22Rv1 (cell line): Measurements from ENCODE around the gene DPF3.

Experiments used
- H3K27ac ChIP-seq: fragments of 450-650 bp; 2 replicates; pipeline ENCODE4 v1.5.1; 2017
- ZFX ChIP-seq: fragments of 450-650 bp; IDR thresholded peaks from 2 replicates; pipeline ENCODE4 v1.6.1; 2017; ENCODE audit warnings: antibody characterized with exemption, borderline replicate concordance
- TF ChIP-seq, protein P1 (sequence below): fragments of 450-650 bp; IDR thresholded peaks from 2 replicates; pipeline ENCODE4 v1.5.1; 2017; ENCODE audit warnings: mild to moderate bottlenecking

The DPF3 gene

DNA sequence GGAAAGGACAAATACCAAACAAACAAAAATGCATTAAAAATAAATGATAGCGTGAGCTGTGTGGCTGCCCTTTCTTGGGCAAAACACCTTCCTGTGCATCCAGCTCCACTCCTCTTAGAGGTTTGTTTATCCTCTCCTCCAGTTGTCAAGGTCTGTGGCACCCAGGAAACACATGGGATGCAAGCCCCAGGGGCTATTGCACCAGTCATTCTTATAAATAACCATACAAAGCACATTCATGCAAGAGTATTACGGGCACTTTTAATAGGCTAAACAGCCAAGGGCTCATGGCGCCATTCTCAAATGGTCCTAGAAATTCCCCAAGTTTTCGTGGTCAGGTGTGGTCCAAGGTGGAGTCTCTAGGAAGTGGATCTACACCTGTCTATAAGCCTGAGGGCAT lies 257.0 kb downstream of the DPF3 start:
- TF ChIP-seq, protein P1, sequence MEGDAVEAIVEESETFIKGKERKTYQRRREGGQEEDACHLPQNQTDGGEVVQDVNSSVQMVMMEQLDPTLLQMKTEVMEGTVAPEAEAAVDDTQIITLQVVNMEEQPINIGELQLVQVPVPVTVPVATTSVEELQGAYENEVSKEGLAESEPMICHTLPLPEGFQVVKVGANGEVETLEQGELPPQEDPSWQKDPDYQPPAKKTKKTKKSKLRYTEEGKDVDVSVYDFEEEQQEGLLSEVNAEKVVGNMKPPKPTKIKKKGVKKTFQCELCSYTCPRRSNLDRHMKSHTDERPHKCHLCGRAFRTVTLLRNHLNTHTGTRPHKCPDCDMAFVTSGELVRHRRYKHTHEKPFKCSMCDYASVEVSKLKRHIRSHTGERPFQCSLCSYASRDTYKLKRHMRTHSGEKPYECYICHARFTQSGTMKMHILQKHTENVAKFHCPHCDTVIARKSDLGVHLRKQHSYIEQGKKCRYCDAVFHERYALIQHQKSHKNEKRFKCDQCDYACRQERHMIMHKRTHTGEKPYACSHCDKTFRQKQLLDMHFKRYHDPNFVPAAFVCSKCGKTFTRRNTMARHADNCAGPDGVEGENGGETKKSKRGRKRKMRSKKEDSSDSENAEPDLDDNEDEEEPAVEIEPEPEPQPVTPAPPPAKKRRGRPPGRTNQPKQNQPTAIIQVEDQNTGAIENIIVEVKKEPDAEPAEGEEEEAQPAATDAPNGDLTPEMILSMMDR = no peak
- no peak for TF ChIP-seq ZFX

DNA sequence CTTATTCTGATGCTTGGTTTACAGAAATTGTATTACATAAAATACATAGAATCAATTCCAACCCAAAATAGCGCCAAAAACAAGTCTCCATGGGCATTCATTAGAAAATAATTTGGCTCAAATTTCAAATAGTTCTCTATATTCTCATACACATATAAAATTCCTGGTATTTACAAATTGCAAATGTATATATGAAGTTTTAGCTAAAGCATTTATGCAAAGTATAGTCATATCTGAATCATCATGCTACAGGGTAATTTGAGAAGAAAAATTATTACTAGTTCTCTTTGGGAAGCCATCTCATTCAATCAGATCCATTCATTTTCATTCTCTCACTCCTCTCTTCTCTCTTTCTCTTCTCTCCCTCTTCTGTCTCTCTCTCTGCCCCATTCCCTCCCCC lies 257.8 kb downstream of the DPF3 start:
- no peak for TF ChIP-seq ZFX
- TF ChIP-seq, protein P1 = no peak
- H3K27ac ChIP-seq = no peak overlapping the region

More for the DNA sequence above, 257.0 kb downstream of the DPF3 start:
- H3K27ac ChIP-seq = no peak overlapping the region

DNA sequence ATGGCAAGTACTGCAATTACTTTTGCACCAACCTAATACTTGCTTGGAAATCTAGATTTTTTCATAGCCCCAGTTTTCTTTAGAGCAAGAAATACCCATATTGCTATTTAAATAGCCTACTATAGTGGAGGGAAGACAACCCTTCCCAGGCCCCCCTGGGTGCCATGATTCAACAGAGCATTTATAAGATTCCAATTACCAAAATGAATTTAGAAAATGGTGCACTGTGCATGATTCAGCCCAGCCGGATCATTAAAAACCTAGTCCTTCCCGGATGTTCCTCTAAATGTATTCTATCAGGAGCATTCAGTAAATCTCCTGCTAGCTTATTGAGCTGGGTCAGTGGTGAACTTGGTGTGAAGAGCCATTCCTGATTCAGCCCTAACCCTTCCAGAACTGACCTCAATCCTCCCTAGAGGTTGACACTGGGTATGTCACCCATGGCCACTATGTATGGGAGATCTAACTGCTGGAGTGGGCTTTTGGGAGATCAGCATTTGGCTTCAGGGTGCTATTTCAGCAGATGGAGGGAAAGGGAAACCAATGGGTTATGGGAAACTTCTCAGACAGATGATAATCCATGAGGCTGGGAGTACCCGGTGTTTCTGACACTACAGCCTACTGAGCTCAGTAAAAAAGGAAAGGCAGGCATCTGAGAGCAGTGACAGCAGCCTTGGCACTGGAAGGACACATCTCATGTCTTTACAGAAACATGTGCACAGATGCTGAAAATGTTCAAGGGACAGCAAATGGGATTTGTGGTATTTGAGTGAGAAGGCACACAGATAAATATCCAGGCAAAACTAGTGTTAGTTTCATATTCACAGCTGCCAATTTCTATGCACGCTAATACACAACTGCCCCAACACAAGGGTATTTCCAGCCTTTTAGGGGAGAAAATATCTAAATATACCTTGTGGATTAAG lies 258.9 kb downstream of the DPF3 start:
- TF ChIP-seq ZFX = no peak
- TF ChIP-seq, protein P1 = no peak
- H3K27ac ChIP-seq = no peak overlapping the region

DNA sequence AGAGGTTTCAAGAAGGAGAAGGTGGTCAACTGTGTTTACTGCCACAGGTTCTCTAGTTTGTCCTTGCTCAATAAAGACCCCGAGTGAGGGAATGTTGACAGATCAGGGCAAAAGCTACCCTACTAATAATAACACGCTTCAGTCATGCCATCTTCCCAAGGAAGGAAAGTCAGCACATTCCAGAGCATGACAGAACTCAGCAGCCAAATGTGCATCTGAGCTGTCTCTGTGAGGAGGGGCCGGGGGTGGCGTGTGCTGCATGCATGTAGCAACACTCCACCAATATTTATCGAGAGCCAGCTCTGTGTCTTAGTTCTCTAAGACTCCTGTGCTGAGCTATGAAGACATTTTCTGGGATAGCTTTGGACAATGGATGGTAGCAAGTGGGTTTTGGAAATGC lies 260.4 kb downstream of the DPF3 start:
- TF ChIP-seq, protein P1 = no peak
- TF ChIP-seq ZFX = no peak
- no peak overlapping the region for H3K27ac ChIP-seq

DNA sequence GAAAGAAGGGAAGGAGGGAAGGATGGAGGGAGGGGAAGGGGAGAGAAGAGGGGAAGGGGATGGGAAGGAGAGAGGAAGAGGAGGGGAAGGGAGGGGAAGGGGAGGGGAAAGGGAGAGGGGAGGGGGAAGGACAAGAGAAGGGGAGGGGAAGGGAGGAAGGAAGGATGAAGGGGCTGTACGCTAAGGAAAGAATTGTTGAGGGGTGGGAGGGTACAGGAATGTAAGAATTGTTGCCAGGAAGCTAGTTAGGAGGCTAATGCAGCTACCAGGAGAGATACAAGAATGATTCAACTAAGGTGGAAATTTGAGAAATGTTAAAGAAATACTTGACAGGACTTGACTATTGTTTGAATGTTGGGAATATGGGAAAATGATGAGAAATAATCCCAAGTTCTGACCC lies 261.2 kb downstream of the DPF3 start:
- H3K27ac ChIP-seq = no peak overlapping the region
- TF ChIP-seq, protein P1 = no peak
- TF ChIP-seq ZFX = no peak

DNA sequence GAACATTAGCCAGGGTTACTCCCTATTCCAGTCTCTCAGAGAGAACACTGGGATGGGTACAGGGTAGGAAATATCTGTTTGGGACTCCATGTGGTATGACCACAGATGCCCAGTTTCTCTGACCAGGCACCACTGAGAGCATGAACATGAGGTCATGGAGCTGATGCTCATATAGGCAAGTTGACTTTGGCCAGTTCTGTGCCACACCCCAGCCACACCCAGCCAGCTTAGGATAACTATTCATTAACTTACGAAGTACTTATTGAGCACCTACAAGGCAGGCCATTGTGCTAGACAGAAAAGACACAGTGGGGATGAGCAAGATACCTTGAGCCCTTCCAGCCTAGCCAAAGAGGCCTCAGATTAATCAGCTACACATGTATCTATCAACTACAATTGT lies 262.5 kb downstream of the DPF3 start:
- no peak for TF ChIP-seq ZFX
- TF ChIP-seq, protein P1 = no peak

DNA sequence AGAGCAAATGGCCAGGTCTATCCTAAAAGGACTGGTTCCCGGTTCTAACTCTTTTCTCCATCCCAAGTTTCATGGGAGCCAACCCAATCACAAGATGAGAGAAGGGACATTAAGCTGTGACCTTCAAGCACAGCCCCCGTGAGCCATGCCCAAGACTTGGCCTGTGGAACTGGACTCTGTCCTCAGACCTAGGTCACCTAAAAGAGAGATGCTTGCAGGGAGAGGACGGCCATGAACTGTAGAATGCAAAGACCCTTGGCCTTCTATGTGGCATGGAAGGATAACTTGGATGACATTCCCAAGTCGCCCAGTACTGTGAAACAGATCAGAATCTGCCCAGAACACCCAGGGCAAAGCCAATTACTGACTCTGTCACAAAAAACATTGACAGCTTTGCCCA lies 263.5 kb downstream of the DPF3 start:
- TF ChIP-seq, protein P1 = no peak
- no peak for TF ChIP-seq ZFX
- H3K27ac ChIP-seq = no peak overlapping the region

More for the DNA sequence above, 262.5 kb downstream of the DPF3 start:
- no peak overlapping the region for H3K27ac ChIP-seq
